Activated CD8-positive, alpha-beta memory T cell treated with anti-CD3 and anti-CD28 coated beads for 24 hours (primary cell): ENCODE results near the gene DIAPH3.

Experiments
- DNase-seq: peaks from one replicate; pipeline ENCODE4 v3.0.0-alpha.2; 2020

Gene DIAPH3

GRCh38 chr13:59702269-59702668 is 461.5 kb downstream of the DIAPH3 start:
- DNase-seq = no peak

GRCh38 chr13:59701261-59701660 is 462.5 kb downstream of the DIAPH3 start:
- DNase-seq = no peak

GRCh38 chr13:59700281-59700680 is 463.4 kb downstream of the DIAPH3 start:
- no peak for DNase-seq

- DNase-seq = no peak
Measured at GRCh38 chr13:59696271-59696670, 467.5 kb downstream of the DIAPH3 start.

GRCh38 chr13:59691501-59692066 is 472.1 kb downstream of the DIAPH3 start:
- no peak for DNase-seq

GRCh38 chr13:59690857-59691500 is 472.7 kb downstream of the DIAPH3 start:
- DNase-seq = no peak

- no peak for DNase-seq
Measured at GRCh38 chr13:59689057-59689456, 474.7 kb downstream of the DIAPH3 start.

- no peak for DNase-seq
Measured at GRCh38 chr13:59686798-59687394, 476.8 kb downstream of the DIAPH3 start.

GRCh38 chr13:59684105-59684504 is 479.6 kb downstream of the DIAPH3 start:
- DNase-seq = no peak

GRCh38 chr13:59681636-59682311 is 482.0 kb downstream of the DIAPH3 start:
- DNase-seq = no peak

GRCh38 chr13:59680429-59681024 is 483.2 kb downstream of the DIAPH3 start:
- no peak for DNase-seq

GRCh38 chr13:59679254-59679653 is 484.5 kb downstream of the DIAPH3 start:
- no peak for DNase-seq

GRCh38 chr13:59677966-59678814 is 485.5 kb downstream of the DIAPH3 start:
- DNase-seq = no peak

GRCh38 chr13:59677430-59677829 is 486.3 kb downstream of the DIAPH3 start:
- DNase-seq = no peak

GRCh38 chr13:59674616-59675015 is 489.1 kb downstream of the DIAPH3 start:
- no peak for DNase-seq

GRCh38 chr13:59673286-59673685 is 490.4 kb downstream of the DIAPH3 start:
- no peak for DNase-seq

GRCh38 chr13:59672445-59672844 is 491.3 kb downstream of the DIAPH3 start:
- DNase-seq = no peak

- DNase-seq = no peak
Measured at GRCh38 chr13:59671881-59672280, 491.8 kb downstream of the DIAPH3 start.

GRCh38 chr13:59666504-59666903 is 497.2 kb downstream of the DIAPH3 start:
- DNase-seq = no peak

GRCh38 chr13:59665732-59666131 is 498.0 kb downstream of the DIAPH3 start:
- no peak for DNase-seq

- no peak for DNase-seq
Measured at GRCh38 chr13:59665184-59665583, 498.5 kb downstream of the DIAPH3 start.

- DNase-seq = no peak
Measured at GRCh38 chr13:59664586-59664985, 499.1 kb downstream of the DIAPH3 start.

- no peak for DNase-seq
Measured at GRCh38 chr13:59663707-59664106, 500.0 kb downstream of the DIAPH3 start.
